Measurements from ENCODE around the gene CES4A.
"Not testable (repeated sequence)": the region's sequence is repeated elsewhere in the genome, so short reads cannot be mapped to it uniquely, and the experiment has no call there.

Gene CES4A

DNA sequence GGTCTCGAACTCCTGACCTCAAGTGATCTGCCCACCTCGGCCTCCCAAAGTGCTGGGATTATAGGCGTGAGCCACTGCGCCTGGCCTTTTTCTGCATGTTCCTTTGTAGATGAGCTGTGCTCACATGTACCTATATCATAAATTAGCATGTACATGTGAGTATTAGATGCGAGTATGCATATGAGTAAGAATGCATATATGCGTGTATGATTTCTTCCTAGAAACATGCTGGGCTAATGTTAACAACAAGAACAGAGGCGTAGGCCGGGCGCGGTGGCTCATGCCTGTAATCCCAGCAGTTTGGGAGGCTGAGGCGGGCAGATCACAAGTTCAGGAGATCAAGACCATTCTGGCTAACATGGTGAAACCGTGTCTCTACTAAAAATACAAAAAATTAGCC is 5.2 kb downstream of the CES4A start:
- DNase-seq: not testable (repeated sequence)

DNA sequence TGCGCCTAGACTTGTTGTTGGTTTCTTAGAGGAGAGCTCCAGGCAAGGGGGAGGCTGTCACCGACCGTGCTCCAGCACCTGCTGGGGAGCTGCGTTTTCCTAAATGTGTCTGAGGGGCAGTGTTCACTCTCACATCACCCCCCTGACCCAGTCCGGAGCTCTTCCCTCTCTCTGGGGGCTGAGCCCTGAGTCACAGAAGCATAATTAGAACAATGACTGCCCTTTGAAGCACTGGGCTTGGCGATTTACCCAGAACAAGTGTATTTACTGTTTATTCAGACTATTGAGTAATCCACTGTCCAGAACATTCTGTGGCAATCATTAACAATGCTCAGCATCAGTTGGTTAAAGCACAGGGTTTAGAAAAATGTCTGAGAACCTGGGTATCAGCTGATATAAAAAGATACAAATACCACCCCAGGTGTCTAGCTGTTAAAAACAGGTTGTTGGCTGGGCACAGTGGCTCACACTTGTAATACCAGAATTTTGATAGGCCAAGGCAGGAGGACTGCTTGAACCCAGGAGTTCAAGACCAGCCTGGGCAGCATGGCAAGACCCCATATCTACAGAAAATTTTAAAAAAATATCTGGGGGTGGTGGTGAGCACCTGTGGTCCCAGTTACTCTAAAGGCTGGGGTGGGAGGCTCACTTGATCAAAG is 8.1 kb downstream of the CES4A start:
- DNase-seq: no peak

DNA sequence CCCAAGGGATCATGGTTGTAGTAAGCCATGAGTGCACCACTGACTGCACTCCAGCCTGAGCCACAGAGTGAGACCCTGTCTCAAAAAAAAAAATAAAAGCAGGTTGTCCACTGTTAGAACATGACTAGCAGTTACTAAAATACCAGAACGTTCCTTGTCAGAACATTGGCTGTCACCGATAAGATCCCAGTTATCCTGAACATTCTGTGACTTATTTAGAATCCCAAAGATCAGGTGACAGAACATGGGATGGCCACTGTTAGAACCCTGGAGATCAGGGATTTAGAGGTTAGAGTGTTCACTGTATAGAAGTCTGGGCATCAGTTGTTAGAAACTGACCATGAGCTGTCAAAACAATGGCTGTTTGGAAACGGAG is 8.6 kb downstream of the CES4A start:
- no peak for DNase-seq

DNA sequence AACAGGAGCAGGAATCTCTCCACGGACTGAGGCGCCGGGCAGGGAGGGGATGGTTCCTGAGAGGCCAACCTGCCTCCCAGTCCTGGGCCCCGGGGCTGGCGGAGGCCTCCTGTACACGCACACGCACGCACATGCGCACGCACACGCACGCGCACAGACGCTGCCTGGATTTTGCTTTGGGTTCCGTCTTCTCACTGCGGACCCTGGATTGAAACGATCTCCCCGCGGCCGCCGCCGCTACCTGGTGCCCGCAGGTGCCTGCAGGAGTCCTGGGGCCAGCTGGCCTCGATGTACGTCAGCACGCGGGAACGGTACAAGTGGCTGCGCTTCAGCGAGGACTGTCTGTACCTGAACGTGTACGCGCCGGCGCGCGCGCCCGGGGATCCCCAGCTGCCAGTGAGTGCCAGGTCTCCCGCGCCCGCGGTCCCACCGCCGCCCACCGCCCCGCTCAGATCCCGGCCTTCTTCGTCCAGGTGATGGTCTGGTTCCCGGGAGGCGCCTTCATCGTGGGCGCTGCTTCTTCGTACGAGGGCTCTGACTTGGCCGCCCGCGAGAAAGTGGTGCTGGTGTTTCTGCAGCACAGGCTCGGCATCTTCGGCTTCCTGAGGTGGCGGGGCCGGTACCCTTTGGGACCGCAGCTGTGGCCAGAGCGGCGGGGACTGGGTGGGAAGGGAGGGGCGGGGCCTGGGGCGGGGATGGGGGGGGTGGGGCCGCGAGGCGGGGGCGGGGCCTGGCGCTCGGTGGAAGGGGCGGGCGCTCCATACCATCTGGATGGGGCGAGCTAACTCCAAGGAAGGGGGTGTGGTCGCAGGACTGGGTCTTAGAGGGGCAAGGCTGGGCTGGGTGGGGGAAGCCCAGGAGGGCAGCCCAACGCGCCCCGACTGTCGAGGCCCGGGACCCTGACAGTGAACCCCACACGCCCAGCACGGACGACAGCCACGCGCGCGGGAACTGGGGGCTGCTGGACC is 12.3 kb downstream of the CES4A start:
- DNase-seq: peak; percentile 77

DNA sequence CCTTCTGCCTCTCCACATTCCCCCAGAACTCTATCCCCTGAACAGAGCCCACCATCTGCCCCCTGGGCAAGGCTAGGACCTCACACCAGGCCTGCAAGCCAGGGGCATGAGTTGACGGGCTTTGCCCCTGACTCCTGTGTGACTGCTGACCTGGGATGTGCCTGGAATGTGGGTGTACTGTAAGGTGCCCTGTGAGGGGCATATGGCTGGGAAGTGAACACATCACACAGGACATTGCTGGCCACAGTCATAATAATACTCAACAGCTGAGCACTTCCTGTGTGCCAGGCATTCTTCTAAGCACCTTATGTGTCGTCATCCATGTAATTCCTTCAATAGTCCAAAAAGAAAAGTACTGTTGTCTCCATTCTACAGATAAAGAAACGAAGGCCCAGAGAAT is 13.3 kb downstream of the CES4A start:
- no peak for DNase-seq

DNA sequence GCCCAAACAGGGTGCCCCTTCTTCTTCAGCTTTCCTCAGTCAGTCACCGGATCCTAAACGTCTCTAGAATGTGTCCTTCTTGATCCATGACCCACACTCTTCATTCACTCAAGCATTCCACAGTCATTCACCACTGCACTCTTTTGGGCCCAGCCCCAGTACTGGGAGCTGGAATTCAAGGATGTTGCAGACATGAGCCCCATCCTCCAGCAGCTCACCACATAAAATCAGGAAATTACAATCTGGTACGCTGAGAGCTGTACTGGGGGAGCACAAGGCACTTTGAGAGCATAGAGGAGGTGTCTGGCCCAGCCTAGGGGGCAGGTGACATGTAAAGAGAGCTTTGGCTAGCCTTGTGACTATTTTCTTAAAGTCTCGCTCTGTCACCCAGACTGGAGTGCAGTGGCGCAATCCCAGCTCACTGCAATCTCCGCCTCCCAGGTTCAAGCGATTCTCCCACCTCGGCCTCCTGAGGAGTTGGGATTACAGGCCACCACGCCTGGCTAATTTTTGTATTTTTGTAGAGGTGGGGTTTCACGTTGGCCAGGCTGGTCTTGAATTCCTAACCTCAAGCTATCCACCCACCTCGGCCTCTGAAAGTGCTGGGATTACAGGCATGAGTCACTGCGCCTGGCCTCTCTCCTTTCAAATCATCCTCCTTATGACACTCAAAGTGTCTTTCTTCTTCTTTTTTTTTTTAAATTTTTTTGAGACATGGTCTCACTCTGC is 18.7 kb downstream of the CES4A start:
- no peak for DNase-seq

DNA sequence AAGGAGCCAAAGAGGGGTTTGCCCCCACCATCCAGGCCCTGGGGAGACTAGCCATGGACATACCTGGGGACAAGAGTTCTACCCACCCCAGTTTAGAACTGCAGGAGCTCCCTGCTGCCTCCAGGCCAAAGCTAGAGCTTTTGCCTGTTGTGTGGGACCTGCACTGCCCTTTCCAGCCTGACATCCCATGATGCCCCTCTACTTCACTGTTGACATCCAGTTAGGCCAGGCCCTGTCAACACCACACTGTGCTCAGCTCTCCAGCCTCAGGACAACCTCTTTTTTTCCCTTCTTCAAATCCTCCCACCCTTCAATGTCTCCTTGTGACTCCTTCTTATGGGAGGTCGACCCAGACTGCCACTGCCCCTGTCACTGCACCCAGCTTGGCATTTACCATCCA is 20.8 kb downstream of the CES4A start:
- DNase-seq: no peak

DNA sequence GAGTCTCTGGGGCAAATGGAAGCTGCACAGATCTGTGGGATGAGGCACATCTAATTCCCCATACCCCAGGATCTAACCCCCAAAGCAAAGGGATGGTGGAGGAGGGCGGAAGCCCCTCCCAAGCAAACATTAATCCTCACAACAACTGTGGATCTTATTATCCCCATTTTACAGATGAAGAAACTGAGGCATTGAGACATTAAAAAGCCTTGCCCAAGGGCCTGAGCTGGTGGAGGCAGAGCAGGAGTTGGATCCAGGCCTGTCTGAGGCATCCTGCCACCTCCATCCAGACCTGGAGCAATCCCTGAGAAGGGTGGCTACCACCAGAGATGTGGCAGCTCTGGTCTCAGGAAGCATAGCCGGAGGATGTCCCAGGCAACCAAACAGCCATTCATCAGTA is 22.9 kb downstream of the CES4A start:
- DNase-seq: no peak

DNA sequence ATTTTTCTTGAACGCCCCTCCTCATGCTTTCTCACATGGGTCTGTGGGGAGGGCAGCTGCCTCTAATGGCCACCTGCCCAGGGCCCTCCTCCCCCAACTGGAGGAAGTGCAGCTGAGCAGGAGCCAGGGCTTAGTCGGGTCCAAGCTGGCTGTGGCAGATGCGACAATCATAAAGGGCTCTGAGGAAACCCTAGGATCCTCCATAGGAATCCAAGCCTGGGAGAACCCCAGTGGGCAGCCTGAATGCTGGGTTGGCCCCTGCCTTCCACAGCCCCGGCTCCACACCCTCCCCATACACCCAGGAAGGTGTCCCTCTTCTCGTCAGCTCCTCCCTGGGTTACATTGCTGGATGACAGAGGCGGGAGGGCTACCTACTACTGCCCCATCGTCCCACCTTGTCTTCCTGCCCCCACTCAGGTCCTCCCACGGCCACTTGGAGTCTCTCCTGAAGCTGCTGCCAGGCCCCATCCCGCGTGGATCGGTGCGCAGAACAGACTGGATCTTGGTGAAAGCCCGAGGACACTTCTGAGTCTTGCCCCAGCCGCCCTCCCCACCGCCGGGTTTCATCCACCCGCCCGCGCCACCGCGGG is 24.9 kb downstream of the CES4A start:
- peak; percentile 74 for DNase-seq

DNA sequence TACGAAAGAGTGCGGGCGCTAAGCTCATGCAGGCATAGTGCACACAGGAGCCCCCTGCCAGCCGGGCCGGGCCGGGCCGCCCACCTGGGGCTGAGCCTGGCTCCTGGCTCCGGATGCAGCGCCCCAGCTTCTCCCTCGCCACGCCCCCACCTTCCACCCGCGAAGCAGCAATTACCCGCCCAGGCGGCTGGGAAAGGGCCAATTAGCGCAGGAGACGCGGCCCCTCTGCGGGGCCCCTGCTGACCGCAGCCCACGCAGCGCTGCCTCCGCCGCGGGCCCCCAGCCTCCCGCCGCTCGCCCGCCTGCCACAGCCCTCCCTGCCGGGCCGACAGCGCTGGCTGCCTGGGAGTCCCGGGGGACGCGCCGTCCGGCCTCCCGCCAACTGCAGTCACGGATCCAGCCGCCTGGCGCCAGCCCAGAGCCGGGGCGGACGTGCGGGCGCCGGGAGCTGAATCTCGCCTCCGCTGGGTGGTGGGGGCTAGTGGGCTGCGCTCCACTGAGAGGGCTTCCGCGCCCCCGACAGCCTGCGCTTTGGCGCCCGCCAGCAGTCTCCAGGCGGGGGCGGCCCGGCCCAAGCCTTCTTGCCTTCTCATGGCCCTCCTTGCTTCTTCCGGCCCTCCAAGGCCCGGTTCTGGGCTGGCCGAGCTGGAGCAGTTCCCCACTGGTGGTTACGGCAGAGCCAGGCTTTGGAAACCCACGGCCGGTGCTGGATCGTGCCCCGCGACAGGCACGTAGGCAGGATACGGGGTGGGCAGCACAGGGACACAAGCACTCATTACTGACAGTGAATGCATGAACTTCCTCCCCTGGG is 25.6 kb downstream of the CES4A start:
- DNase-seq: peak; percentile 92

DNA sequence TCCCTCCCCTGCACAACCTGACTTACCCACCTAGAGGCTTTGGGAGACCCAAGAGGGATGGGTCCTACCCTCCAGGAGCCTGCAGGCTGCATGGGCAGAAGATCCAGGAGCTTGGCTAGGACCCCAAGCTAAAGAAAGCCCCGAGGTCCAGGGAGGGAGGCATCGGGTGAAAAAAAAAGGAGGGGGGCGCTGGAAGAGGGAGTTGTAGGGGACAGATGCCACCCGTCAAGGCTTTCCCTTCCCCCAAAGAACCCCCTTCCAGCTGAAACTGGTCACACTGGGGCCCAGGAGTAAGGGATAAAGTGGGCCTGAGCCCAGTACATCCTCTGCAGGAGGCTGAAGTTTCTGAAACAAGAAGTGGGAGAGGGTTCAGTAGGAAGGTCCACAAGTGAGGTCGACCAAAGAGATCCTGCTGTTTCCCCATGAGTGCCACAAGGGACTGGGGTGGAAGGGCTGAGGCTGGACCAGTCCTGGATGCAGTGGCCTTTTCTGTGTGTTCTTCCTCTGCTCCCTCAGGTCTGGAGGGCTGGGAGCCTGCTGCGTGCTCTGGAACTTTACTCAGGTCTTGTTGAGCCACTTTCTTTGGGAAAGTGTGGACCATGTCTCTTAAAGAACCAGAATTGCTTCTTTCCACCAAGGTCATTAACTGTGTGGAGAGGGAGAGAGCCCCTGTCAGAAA is 26.4 kb downstream of the CES4A start:
- no peak for DNase-seq

DNA sequence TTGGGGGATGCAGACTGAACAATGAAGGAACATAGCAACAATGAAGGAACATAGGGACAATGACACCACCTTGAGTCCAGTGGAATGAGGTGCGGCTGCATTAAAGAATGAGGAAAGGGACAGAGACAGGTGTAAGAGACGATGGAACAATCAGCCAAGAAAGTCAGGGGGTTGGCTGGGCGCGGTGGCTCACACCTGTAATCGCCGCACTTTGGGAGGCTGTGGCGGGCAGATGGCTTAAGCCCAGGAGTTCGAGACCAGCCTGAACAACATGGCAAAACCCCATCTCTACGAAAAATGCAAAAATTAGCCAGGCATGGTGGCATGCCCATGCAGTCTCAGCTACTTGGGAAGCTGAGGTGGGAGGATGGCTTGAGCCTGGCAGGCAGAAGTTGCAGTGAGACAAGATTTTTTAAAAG is 26.9 kb downstream of the CES4A start:
- no peak for DNase-seq

DNA sequence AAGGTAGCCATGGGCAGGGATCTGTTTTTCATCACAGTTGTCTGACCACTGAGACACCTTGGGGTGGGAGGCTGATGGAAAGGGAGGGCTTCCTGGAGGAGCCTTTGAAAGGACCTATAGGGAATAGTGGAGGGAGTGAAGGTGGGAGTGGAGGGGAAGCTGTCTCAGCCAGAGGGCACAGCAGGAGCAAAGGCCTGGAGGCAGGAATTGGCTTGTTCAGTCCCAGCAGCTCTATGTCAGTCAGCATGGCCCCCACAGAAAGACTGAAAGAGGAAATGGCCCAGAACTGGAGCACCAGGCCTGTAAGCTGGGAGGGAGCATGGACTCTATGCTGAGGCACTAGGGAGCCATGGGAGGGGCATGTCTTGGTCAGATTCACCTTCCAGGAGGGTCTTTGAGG is 27.8 kb downstream of the CES4A start:
- no peak for DNase-seq

DNA sequence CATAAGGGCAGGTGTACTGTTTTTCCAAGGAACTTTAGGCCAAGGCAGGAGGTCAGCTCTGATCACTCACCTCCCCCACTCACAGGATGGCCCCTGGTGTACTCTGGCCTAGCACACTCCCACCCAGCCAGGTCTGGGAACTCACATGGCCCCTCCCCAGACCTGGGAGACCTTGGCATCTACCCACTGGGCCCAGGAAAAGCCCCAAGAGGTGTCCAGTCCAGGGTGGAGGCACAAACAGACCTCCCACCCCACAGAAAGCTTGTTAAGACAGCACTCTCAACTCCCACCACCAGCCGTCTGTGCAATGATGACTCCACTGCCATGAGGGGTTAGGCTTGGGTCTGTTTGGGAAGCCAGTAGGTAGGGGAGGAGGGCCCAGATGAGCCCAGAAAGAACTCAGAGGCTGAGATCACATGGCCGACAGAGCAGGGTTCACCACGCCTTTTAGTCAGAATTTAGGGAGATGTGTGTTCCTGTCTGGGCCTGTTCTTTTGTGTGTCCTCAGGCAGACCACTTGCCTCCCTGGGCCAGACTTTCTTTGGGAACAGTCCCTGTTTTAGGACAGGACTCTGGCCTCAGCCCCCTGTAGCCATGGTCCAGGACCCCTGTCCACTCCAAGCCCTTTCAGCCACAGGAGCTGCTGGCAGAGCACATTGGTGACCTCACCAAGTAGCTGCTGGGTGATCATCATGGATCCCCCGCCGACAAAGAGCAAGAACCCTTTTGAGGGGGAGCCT is 28.5 kb downstream of the CES4A start:
- no peak for DNase-seq

DNA sequence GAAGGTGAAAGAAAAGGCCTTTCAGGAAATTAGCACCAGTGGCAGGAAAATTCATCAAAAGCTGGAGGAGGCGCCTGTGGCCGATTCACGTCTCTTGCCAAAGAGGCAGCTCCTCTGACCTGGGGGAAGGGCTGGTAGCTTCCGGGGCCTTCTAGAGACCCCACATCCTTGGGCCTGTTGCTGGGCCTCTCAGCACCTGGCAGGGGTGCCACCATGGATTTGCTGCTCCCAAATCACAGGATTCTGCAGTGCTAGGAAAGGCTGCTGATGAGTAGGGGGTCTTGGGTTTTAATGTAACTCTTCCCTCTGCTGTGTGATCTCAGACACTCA is 29.0 kb downstream of the CES4A start:
- DNase-seq: no peak

DNA sequence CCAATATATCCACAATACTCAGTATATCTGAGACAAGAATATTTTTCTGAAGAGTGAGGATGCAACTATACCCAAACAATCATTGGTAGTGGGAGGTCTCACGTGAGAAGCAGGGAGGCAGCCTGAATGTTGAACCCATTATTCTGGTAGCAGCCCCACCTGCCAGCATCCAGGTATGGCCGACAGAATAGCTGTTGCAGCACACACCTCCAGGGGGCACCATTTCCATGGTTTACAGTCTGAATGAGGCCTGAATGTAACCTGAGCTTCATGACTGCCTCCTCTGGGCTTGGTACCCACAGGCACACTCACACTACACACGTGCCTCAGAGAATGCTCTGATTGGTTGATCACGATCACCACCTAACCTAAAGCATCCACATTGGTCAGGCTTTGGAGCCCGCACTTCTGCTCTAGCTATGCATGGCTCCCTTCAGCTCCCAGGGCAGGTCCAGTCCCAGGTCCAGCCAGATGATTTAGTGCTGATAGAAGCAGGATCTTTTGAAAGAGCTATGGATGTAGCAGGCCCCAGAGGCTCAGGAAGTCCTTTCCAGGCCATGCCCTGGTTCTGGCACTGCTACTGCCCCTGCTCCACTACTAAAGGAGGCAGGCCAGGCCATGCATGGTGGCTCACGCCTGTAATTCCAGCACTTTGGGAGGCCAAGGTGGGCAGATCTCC is 29.6 kb downstream of the CES4A start:
- peak; percentile 76 for DNase-seq

DNA sequence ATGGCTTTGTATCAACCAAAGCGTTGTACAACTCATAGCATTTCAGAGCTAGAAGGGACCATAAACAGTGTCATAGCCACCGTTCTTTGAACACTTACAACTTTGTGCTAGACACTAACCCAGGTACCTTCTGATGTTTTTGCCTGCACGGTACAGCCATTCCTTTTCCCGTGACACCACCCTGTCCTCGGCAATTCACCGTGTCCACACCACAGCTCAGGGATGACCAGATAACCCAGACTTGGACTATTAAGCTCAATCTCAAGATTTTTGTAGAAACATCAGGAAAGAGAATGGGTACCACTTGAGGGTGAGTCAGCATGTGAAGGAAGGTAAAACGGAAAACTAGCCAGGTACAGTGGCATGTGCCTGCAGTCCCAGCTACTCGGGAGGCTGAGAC is 30.8 kb downstream of the CES4A start:
- no peak for DNase-seq

DNA sequence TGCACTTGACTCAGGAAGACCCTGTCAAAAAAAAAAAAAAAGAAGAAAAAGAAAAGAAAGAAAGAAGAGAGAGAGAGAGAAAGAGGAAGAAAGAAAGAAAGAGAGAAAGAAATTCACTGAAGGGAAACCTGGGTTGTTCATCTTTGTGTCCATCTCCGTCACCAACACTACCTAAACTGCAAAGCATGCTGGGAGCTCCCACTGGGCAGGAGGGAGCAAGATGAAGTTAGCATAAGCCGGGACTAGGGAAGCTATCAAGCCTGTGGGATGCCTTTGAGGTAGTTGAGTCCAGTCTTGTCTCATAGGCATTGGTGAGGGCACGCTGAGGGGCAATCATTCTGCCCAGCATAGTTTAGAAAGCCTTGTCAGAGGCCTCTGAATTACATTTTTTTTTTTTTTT is 32.9 kb downstream of the CES4A start:
- DNase-seq: no peak

DNA sequence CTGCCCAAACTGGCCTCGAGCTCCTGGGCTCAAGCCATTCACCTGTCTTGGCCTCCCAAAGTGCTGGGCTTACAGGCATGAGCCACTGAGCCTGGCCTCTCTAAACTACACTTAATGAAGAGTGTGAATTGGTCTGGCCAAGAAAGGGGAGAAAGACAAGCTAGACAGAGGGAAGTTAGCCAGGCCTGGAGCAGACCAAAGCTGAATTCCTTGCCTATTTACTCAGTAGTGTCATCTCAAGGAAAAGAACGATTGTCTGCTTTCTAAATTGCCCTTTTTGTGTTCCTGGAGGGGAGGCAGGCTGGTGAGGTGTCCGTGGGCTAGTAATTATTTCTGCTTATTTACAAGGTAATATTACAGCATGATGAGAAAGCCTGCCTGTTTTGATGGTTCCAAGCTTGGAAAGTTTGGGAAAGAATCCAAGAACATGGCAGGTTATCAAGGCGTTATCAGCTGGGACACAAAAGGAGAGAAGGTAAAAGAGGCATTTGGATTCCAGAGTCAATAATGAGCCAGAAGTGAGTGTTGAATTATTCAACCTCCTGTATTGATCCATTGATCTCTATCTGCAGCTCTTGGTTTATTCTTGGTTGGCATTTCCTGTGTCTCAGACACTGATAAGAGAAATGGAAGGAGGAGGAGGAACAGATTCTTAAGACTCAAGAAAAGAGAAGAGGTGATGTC is 34.3 kb downstream of the CES4A start:
- DNase-seq: no peak

DNA sequence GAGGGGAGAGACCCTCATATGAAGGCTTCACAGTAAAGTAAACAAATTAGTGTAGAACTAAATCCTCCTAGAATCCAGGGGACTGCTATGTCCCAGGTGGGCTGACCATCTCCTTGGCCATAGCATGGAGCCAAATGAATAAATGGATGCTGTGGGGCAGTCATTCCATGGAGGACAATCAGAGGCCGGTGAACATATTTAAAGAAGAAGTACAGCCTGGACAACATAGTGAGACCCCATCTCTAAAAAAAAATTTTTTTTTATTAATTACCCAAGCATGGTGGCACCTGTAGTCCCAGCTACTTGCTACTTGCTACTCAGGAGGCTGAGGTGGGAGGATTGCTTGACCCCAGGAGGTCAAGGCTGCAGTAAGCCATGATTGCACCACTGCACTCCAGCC is 35.3 kb downstream of the CES4A start:
- DNase-seq: no peak

Measured in left hindlimb (tissue), 1 donor.